GM19372 (cell line): Measurements from ENCODE around the gene ALLC.

Experiments used
- ATAC-seq: cut with Tn5 transposase; IDR thresholded peaks from one replicate; pipeline ENCODE4 v1.9.1; 2021; ENCODE audit warnings: mild to moderate bottlenecking, low read depth, moderate library complexity; ENCODE audit not compliant: unreplicated experiment

The ALLC gene

GRCh38 chr2:3638456-3638810, 19.6 kb upstream of the ALLC start:
- ATAC-seq = no peak

- ATAC-seq = no peak
These were observed 18.9 kb upstream of the ALLC start for GRCh38 chr2:3639015-3639630.

- no peak for ATAC-seq
These were observed 18.3 kb upstream of the ALLC start for GRCh38 chr2:3639653-3640052.

GRCh38 chr2:3641181-3641580, 16.8 kb upstream of the ALLC start:
- ATAC-seq = no peak

- no peak for ATAC-seq
These were observed 16.1 kb upstream of the ALLC start for GRCh38 chr2:3641841-3642421.

GRCh38 chr2:3642521-3643215, 15.3 kb upstream of the ALLC start:
- ATAC-seq = no peak

GRCh38 chr2:3643371-3644245, 14.4 kb upstream of the ALLC start:
- ATAC-seq = no peak

GRCh38 chr2:3644246-3644525, 13.8 kb upstream of the ALLC start:
- ATAC-seq = peak; percentile 74

- ATAC-seq = no peak
These were observed 13.0 kb upstream of the ALLC start for GRCh38 chr2:3644891-3645605.

- no peak for ATAC-seq
These were observed 12.1 kb upstream of the ALLC start for GRCh38 chr2:3645745-3646389.

- no peak for ATAC-seq
These were observed 11.6 kb upstream of the ALLC start for GRCh38 chr2:3646446-3646845.

- no peak for ATAC-seq
These were observed 10.8 kb upstream of the ALLC start for GRCh38 chr2:3647246-3647645.

- ATAC-seq = no peak
These were observed 10.0 kb upstream of the ALLC start for GRCh38 chr2:3647831-3648651.

- no peak for ATAC-seq
These were observed 9.3 kb upstream of the ALLC start for GRCh38 chr2:3648652-3649177.

GRCh38 chr2:3649581-3649980, 8.4 kb upstream of the ALLC start:
- ATAC-seq = no peak

GRCh38 chr2:3650140-3650920, 7.7 kb upstream of the ALLC start:
- ATAC-seq = no peak

GRCh38 chr2:3651691-3652648, 6.0 kb upstream of the ALLC start:
- ATAC-seq = peak; percentile 70
